HepG2 (cell line): ENCODE measurements around the gene ZNF33B. TPM values are rescaled to one million over a fixed set of nuclear protein-coding genes. Genes with fewer than 3 reads are reported as not detected.

ENCODE experiments used
- ARNTL ChIP-seq: sonication (generic); formaldehyde crosslinking; IDR thresholded peaks from 2 replicates; pipeline ENCODE4 v1.4.0; 2020; ENCODE audit warnings: mild to moderate bottlenecking, missing genetic modification reagents
- CEBPG ChIP-seq: IDR thresholded peaks from 2 replicates; pipeline ENCODE4 v1.6.1; 2016
- EEA1 ChIP-seq: sonication (generic); formaldehyde crosslinking; IDR thresholded peaks from 2 replicates; pipeline ENCODE4 v1.5.1; 2020; ENCODE audit warnings: mild to moderate bottlenecking, missing genetic modification reagents, borderline replicate concordance
- HBP1 ChIP-seq: IDR thresholded peaks from 2 replicates; pipeline ENCODE4 v1.6.1; 2016; ENCODE audit warnings: low read depth, control low read depth
- HDAC2 ChIP-seq: sonication (generic); formaldehyde crosslinking; IDR thresholded peaks from 2 replicates; pipeline ENCODE4 v1.4.0; 2020; ENCODE audit warnings: missing genetic modification reagents
- HNF4A ChIP-seq: sonication (generic); formaldehyde crosslinking; IDR thresholded peaks from 2 replicates; pipeline ENCODE4 v1.4.0; 2020; ENCODE audit warnings: missing genetic modification reagents
- HNRNPLL ChIP-seq: fragments of 200-400 bp; formaldehyde crosslinking; IDR thresholded peaks from 2 replicates; pipeline ENCODE4 v1.6.1; 2017; ENCODE audit warnings: mild to moderate bottlenecking, low read depth, low read length; ENCODE audit not compliant: poor library complexity, severe bottlenecking
- IRF2 ChIP-seq: IDR thresholded peaks from 2 replicates; pipeline ENCODE4 v1.6.1; 2018; ENCODE audit warnings: missing genetic modification reagents, missing compliant biosample characterization
- MIXL1 ChIP-seq: IDR thresholded peaks from 2 replicates; pipeline ENCODE4 v1.6.1; 2016
- PATZ1 ChIP-seq: sonication (generic); formaldehyde crosslinking; IDR thresholded peaks from 2 replicates; pipeline ENCODE4 v1.4.0; 2020; ENCODE audit warnings: missing genetic modification reagents
- ZBTB1 ChIP-seq: sonication (generic); formaldehyde crosslinking; IDR thresholded peaks from 2 replicates; pipeline ENCODE4 v1.4.0; 2020; ENCODE audit warnings: missing genetic modification reagents, borderline replicate concordance
- ZBTB8A ChIP-seq: sonication (generic); formaldehyde crosslinking; IDR thresholded peaks from 2 replicates; pipeline ENCODE4 v1.4.0; 2020; ENCODE audit warnings: mild to moderate bottlenecking, low read depth, missing genetic modification reagents, borderline replicate concordance
- ZNF317 ChIP-seq: sonication (generic); formaldehyde crosslinking; IDR thresholded peaks from 2 replicates; pipeline ENCODE4 v1.5.0; 2020; ENCODE audit warnings: mild to moderate bottlenecking, missing genetic modification reagents
- ZNF570 ChIP-seq: sonication (generic); formaldehyde crosslinking; IDR thresholded peaks from 2 replicates; pipeline ENCODE4 v1.4.0; 2020; ENCODE audit warnings: mild to moderate bottlenecking, missing genetic modification reagents, borderline replicate concordance
- polyA plus RNA-seq, 8 experiments: library from polyadenylated mRNA; depleted of rRNA in 3 of 8; stranded (reverse) in 7 of 8; unstranded in 1 of 8; fragments of >200 nt; fragmentation: Illumina TruSeq in 4 of 8; extraction: Trizol in 4 of 8; gene quantifications; 2 replicates each; pipeline versions ENCODE4 v1.2.1 to v1.2.3, GENCODE V29; 2011 to 2016; ENCODE audit warnings: low read depth in 4 of 8, missing spikeins in 1 of 8, mixed read lengths in 1 of 8; ENCODE audit not compliant: insufficient read depth in 1 of 8
- total RNA-seq, 5 experiments: library from RNA; depleted of rRNA; stranded (reverse); fragments of >200 nt; fragmentation: Illumina TruSeq; extraction: Trizol; gene quantifications; 2 replicates each; pipeline ENCODE4 v1.2.3, GENCODE V29; 2016; ENCODE audit warnings: low read depth in 1 of 5
- TF ChIP-seq, protein P1 (sequence below): IDR thresholded peaks from 2 replicates; pipeline ENCODE4 v1.6.1; 2016; ENCODE audit warnings: missing biosample characterization, missing genetic modification reagents, low read depth
- TF ChIP-seq, protein P2 (sequence below): sonication (generic); formaldehyde crosslinking; IDR thresholded peaks from 2 replicates; pipeline ENCODE4 v1.8.0; 2022; ENCODE audit warnings: missing genetic modification reagents, mild to moderate bottlenecking, inconsistent platforms, borderline replicate concordance
- TF ChIP-seq, protein P3 (sequence below): sonication (generic); formaldehyde crosslinking; IDR thresholded peaks from 2 replicates; pipeline ENCODE4 v1.4.0; 2020; ENCODE audit warnings: missing genetic modification reagents
- TF ChIP-seq, protein P4 (sequence below): sonication (generic); formaldehyde crosslinking; IDR thresholded peaks from 2 replicates; pipeline ENCODE4 v1.5.1; 2020; ENCODE audit warnings: missing genetic modification reagents, mild to moderate bottlenecking, borderline replicate concordance

ZNF33B gene
- total and polyA plus RNA-seq, 2 of the 13 experiments (the other 11 are each of a cell fraction or from before 2014, with no cell fraction given) = 18.4 to 23.5 TPM

DNA sequence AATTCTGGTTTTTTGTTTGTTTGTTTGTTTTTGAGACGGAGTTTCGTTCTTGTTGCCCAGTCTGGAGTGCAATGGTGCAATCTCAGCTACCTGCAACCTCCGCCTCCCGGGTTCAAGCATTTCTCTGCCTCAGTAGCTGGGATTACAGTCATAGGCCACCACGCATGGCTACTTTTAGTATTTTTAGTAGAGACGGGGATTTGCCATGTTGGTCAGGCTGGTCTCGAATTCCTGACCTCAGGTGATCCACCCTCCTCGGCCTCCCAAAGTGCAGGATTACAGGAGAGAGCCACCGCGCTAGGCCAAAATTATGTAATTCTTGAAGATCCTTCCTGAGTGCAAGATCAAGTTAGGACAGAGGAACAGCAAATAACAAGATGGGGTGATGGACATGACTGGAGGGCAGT is 719 bp downstream of the ZNF33B start (continued):
- TF ChIP-seq ZBTB8A (CRISPR knock-in tag) = no peak
- TF ChIP-seq CEBPG = peak; percentile 10; the same call in 1 of the 2 replicates
- TF ChIP-seq MIXL1 = no peak
- TF ChIP-seq HNRNPLL = no peak
- TF ChIP-seq EEA1 (CRISPR knock-in tag) = 0 out of 2 replicates have a peak, but pooled peaks have one; percentile 14
- TF ChIP-seq, protein P1, sequence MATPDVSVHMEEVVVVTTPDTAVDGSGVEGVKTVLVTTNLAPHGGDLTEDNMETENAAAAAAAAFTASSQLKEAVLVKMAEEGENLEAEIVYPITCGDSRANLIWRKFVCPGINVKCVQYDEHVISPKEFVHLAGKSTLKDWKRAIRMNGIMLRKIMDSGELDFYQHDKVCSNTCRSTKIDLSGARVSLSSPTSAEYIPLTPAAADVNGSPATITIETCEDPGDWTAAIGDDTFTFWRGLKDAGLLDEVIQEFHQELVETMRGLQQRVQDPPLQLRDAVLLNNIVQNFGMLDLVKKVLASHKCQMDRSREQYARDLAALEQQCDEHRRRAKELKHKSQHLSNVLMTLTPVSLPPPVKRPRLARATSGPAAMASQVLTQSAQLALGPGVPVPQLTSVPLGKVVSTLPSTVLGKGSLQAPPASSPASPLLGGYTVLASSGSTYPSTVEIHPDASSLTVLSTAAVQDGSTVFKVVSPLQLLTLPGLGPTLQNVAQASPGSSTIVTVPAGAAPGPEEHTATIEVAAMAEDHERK (CRISPR knock-in tag) = no peak
- no peak for TF ChIP-seq HBP1
- TF ChIP-seq, protein P2, sequence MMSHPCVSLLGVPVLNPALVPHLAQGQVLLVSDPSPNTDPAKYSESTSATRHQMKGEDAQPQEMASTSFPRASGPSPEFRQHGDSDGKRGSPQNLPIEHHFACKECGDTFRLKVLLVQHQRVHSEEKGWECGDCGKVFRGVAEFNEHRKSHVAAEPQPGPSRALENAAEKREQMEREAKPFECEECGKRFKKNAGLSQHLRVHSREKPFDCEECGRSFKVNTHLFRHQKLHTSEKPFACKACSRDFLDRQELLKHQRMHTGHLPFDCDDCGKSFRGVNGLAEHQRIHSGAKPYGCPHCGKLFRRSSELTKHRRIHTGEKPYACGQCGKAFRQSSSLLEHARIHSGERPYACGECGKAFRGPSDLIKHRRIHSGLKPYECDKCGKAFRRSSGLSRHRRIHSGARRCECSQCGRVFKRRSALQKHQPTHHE (CRISPR knock-in tag) = no peak; the same call in 1 of the 2 replicates
- TF ChIP-seq, protein P3, sequence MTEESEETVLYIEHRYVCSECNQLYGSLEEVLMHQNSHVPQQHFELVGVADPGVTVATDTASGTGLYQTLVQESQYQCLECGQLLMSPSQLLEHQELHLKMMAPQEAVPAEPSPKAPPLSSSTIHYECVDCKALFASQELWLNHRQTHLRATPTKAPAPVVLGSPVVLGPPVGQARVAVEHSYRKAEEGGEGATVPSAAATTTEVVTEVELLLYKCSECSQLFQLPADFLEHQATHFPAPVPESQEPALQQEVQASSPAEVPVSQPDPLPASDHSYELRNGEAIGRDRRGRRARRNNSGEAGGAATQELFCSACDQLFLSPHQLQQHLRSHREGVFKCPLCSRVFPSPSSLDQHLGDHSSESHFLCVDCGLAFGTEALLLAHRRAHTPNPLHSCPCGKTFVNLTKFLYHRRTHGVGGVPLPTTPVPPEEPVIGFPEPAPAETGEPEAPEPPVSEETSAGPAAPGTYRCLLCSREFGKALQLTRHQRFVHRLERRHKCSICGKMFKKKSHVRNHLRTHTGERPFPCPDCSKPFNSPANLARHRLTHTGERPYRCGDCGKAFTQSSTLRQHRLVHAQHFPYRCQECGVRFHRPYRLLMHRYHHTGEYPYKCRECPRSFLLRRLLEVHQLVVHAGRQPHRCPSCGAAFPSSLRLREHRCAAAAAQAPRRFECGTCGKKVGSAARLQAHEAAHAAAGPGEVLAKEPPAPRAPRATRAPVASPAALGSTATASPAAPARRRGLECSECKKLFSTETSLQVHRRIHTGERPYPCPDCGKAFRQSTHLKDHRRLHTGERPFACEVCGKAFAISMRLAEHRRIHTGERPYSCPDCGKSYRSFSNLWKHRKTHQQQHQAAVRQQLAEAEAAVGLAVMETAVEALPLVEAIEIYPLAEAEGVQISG (CRISPR knock-in tag) = no peak
- TF ChIP-seq ZNF317 (CRISPR knock-in tag) = no peak
- TF ChIP-seq HNF4A (CRISPR knock-in tag) = peak; percentile 6; the same call in 1 of the 2 replicates
- TF ChIP-seq HDAC2 (CRISPR knock-in tag) = peak; percentile 27; the same call in 1 of the 2 replicates
- TF ChIP-seq, protein P4, sequence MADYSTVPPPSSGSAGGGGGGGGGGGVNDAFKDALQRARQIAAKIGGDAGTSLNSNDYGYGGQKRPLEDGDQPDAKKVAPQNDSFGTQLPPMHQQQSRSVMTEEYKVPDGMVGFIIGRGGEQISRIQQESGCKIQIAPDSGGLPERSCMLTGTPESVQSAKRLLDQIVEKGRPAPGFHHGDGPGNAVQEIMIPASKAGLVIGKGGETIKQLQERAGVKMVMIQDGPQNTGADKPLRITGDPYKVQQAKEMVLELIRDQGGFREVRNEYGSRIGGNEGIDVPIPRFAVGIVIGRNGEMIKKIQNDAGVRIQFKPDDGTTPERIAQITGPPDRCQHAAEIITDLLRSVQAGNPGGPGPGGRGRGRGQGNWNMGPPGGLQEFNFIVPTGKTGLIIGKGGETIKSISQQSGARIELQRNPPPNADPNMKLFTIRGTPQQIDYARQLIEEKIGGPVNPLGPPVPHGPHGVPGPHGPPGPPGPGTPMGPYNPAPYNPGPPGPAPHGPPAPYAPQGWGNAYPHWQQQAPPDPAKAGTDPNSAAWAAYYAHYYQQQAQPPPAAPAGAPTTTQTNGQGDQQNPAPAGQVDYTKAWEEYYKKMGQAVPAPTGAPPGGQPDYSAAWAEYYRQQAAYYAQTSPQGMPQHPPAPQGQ (CRISPR knock-in tag) = no peak
- no peak for TF ChIP-seq ZBTB1 (CRISPR knock-in tag)
- TF ChIP-seq ARNTL = no peak
- no peak for TF ChIP-seq PATZ1 (CRISPR knock-in tag)
- no peak for TF ChIP-seq IRF2 (CRISPR knock-in tag)
- no peak for TF ChIP-seq ZNF570 (CRISPR knock-in tag)
